ENCODE results near the gene LEP. TPM values are rescaled to one million over a fixed set of nuclear protein-coding genes. Genes with fewer than 3 reads are reported as not detected.

The LEP gene
- total and polyA plus RNA-seq, 9 donors = 0.01 to 0.87 (median 0.15) TPM; not detected in 4

DNA sequence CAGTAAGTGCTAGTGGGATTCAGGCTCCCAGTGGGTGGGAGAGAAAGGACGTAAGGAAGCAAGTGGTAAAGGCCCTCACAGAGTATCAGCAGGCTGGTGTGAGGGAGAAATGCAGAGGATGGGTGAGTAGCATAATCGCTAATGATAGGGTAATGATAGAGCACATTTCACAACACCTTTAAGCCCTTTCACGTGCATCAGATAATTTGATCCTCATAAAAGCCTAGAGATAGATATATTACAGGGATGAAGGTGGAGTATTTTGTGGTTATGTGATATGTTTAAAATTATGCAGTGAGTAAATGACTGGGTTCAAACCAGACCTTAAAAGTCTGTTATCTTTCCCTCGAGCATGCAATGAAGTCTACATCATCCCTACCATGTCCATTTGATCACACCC is 10.3 kb downstream of the LEP start:
- H3K4me3 ChIP-seq = no peak overlapping the region
- H3K9me3 ChIP-seq = no peaks in the 10 kb centered on the region
- no peak overlapping the region for H3K27ac ChIP-seq
- H3K27me3 ChIP-seq = no peaks in the 10 kb centered on the region
- no peak for TF ChIP-seq POLR2A (IDR thresholded peaks at IDR 0.05)
- no peak for TF ChIP-seq EP300 (IDR thresholded peaks at IDR 0.05)
- TF ChIP-seq, protein P1, sequence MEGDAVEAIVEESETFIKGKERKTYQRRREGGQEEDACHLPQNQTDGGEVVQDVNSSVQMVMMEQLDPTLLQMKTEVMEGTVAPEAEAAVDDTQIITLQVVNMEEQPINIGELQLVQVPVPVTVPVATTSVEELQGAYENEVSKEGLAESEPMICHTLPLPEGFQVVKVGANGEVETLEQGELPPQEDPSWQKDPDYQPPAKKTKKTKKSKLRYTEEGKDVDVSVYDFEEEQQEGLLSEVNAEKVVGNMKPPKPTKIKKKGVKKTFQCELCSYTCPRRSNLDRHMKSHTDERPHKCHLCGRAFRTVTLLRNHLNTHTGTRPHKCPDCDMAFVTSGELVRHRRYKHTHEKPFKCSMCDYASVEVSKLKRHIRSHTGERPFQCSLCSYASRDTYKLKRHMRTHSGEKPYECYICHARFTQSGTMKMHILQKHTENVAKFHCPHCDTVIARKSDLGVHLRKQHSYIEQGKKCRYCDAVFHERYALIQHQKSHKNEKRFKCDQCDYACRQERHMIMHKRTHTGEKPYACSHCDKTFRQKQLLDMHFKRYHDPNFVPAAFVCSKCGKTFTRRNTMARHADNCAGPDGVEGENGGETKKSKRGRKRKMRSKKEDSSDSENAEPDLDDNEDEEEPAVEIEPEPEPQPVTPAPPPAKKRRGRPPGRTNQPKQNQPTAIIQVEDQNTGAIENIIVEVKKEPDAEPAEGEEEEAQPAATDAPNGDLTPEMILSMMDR (IDR thresholded peaks at IDR 0.05) = no peak
- no peak for DNase-seq
- WGBS, 3 donors = 57 to 68% (median 66%) methylated on average over 4 of the region's 4 CpGs
- no peaks in the 10 kb centered on the region for H3K36me3 ChIP-seq
- intact Hi-C loops (cut with DNase I) = no loop called here
- H3K4me1 ChIP-seq (ENCODE audit: insufficient read depth) = no peaks in the 10 kb centered on the region

DNA sequence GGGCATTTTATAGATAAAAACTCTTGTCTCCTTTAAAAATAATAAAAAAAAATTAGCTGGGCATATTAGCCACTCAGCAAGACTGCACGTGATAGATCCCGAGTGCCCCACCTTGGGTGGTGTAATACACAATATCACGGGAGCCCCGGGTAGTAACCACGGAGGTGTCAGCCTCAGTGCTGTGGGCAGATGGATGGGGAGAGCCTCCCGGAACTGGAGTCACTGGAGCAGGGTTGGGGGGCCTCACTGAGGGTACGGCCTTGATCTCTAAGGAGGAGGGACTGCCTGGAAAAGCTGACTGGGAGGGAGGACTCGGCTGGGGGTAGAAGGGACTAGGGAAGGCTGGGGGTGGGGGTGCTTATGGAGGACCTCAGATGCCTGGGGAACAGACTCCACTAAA is 12.6 kb downstream of the LEP start:
- no peaks in the 10 kb centered on the region for H3K27me3 ChIP-seq
- no peak for TF ChIP-seq POLR2A (IDR thresholded peaks at IDR 0.05)
- TF ChIP-seq, protein P1 (IDR thresholded peaks at IDR 0.05) = no peak
- no peak for TF ChIP-seq EP300 (IDR thresholded peaks at IDR 0.05)
- intact Hi-C loops (cut with DNase I) = no loop called here
- H3K9me3 ChIP-seq = no peaks in the 10 kb centered on the region
- no peak for DNase-seq
- no peak overlapping the region for H3K27ac ChIP-seq
- no peak overlapping the region for H3K4me3 ChIP-seq
- 84% methylated on average over 8 of the region's 8 CpGs for WGBS, 3 donors
- H3K4me1 ChIP-seq (ENCODE audit: insufficient read depth) = no peaks in the 10 kb centered on the region
- no peaks in the 10 kb centered on the region for H3K36me3 ChIP-seq

DNA sequence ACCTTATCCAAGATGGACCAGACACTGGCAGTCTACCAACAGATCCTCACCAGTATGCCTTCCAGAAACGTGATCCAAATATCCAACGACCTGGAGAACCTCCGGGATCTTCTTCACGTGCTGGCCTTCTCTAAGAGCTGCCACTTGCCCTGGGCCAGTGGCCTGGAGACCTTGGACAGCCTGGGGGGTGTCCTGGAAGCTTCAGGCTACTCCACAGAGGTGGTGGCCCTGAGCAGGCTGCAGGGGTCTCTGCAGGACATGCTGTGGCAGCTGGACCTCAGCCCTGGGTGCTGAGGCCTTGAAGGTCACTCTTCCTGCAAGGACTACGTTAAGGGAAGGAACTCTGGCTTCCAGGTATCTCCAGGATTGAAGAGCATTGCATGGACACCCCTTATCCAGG is 13.4 kb downstream of the LEP start:
- TF ChIP-seq EP300 (IDR thresholded peaks at IDR 0.05) (no peak), POLR2A (IDR thresholded peaks at IDR 0.05) (no peak)
- TF ChIP-seq, protein P1 (IDR thresholded peaks at IDR 0.05) = no peak
- Histone ChIP-seq H3K27ac (no peak overlapping the region), H3K27me3 (no peaks in the 10 kb centered on the region), H3K9me3 (no peaks in the 10 kb centered on the region), H3K4me1 (ENCODE audit: insufficient read depth) (no peaks in the 10 kb centered on the region), H3K4me3 (no peak overlapping the region), H3K36me3 (no peaks in the 10 kb centered on the region)
- intact Hi-C loops (cut with DNase I) = no loop called here
- DNase-seq = no peak
- WGBS, 3 donors = 82 to 88% (median 83%) methylated on average over 5 of the region's 5 CpGs

DNA sequence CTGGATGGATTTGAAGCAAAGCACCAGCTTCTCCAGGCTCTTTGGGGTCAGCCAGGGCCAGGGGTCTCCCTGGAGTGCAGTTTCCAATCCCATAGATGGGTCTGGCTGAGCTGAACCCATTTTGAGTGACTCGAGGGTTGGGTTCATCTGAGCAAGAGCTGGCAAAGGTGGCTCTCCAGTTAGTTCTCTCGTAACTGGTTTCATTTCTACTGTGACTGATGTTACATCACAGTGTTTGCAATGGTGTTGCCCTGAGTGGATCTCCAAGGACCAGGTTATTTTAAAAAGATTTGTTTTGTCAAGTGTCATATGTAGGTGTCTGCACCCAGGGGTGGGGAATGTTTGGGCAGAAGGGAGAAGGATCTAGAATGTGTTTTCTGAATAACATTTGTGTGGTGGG is 14.2 kb downstream of the LEP start:
- Histone ChIP-seq H3K4me3 (no peak overlapping the region), H3K9me3 (no peaks in the 10 kb centered on the region), H3K27ac (no peak overlapping the region), H3K27me3 (no peaks in the 10 kb centered on the region), H3K36me3 (no peaks in the 10 kb centered on the region), H3K4me1 (ENCODE audit: insufficient read depth) (no peaks in the 10 kb centered on the region)
- intact Hi-C loops (cut with DNase I) = no loop called here
- TF ChIP-seq POLR2A (IDR thresholded peaks at IDR 0.05) = no peak
- TF ChIP-seq, protein P1 (IDR thresholded peaks at IDR 0.05) = no peak
- TF ChIP-seq EP300 (IDR thresholded peaks at IDR 0.05) = no peak
- WGBS, 3 donors = 88 to 93% (median 90%) methylated on average over 2 of the region's 2 CpGs
- DNase-seq = no peak

DNA sequence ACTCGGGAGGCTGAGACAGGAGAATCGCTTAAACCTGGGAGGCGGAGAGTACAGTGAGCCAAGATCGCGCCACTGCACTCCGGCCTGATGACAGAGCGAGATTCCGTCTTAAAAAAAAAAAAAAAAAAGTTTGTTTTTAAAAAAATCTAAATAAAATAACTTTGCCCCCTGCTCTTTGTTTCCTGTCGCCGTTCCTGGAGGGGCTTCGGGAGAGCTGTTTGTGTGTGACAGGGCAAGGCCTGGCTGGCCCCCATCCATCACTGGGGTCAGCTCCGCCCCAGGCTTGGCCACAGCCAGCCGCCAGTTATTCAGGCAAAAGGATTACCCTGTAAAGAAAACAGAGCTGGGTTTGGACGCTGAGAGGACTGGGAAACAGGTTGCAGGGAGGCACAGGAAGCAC is 16.4 kb downstream of the LEP start:
- Histone ChIP-seq H3K36me3 (no peaks in the 10 kb centered on the region), H3K27ac (no peak overlapping the region), H3K4me1 (ENCODE audit: insufficient read depth) (no peaks in the 10 kb centered on the region), H3K27me3 (no peaks in the 10 kb centered on the region), H3K9me3 (no peaks in the 10 kb centered on the region), H3K4me3 (no peak overlapping the region)
- TF ChIP-seq POLR2A (IDR thresholded peaks at IDR 0.05) (no peak), EP300 (IDR thresholded peaks at IDR 0.05) (no peak)
- TF ChIP-seq, protein P1 (IDR thresholded peaks at IDR 0.05) = no peak
- intact Hi-C loops (cut with DNase I) = no loop called here
- WGBS, 3 donors = 82 to 87% (median 86%) methylated on average over 14 of the region's 14 CpGs
- DNase-seq = no peak
